Uterus (tissue), 4 donors: ENCODE data around the gene BCAS3. TPM values are rescaled to one million over a fixed set of nuclear protein-coding genes. Genes with fewer than 3 reads are reported as not detected.

ENCODE experiments used
- DNase-seq, 2 donors: peaks; one replicate each; pipeline ENCODE4 v3.0.0-alpha.2; 2019 to 2020
- H3K27ac ChIP-seq, 2 donors: fragments of 200-600 bp; sonication (generic); 1 replicate in 1 of 2; 2 replicates in 1 of 2; pipeline ENCODE4 v1.5.1; 2016 to 2018
- H3K27me3 ChIP-seq, 2 donors: fragments of 200-600 bp; sonication (generic); one replicate each; pipeline ENCODE4 v1.5.1; 2018 to 2019; ENCODE audit warnings: control low read depth in 1 of 2
- H3K36me3 ChIP-seq, 2 donors: fragments of 200-600 bp; sonication (generic); one replicate each; pipeline ENCODE4 v1.5.1; 2019; ENCODE audit warnings: control low read depth in 1 of 2
- H3K4me1 ChIP-seq, 2 donors: fragments of 200-600 bp; sonication (generic); one replicate each; pipeline ENCODE4 v1.5.1; 2018 to 2019; ENCODE audit warnings: control low read depth in 1 of 2
- H3K4me3 ChIP-seq, 2 donors: fragments of 200-600 bp; sonication (generic); 1 replicate in 1 of 2; 2 replicates in 1 of 2; pipeline ENCODE4 v1.5.1; 2018 to 2019; ENCODE audit warnings: mild to moderate bottlenecking in 1 of 2
- H3K9me3 ChIP-seq, 2 donors: fragments of 200-600 bp; sonication (generic); one replicate each; pipeline ENCODE4 v1.5.1; 2019; ENCODE audit warnings: control low read depth in 1 of 2
- POLR2A ChIP-seq, 2 donors: fragments of 450-650 bp; IDR thresholded peaks; one replicate each; pipeline ENCODE4 v1.6.1; 2016; ENCODE audit warnings: antibody characterized with exemption in 2 of 2, mild to moderate bottlenecking in 1 of 2, moderate library complexity in 1 of 2
- intact Hi-C: fragments of 100-400 bp; cut with DNase I; formaldehyde crosslinking; loops from one replicate; pipeline ENCODE4 v1.15.1; 2023; ENCODE audit warnings: low total_unique reads
- total RNA-seq, 4 donors: library from RNA; depleted of rRNA in 3 of 4; stranded (reverse); fragments of >200 nt in 3 of 4; gene quantifications; one replicate each; pipeline versions ENCODE4 v1.1.0 to v1.2.4, GENCODE V29; 2014 to 2023
- TF ChIP-seq, protein P1 (sequence below), 4 experiments: fragments of 200-600 bp in 2 of 4; fragments of 450-650 bp in 2 of 4; sonication (generic) in 2 of 4; IDR thresholded peaks; one replicate each; pipeline ENCODE4 v1.5.1; 2016 to 2019; ENCODE audit warnings: antibody characterized with exemption in 4 of 4, mild to moderate bottlenecking in 2 of 4, moderate library complexity in 1 of 4
- donor health status: DM: yes; HTN: yes; CAD: no.

The BCAS3 gene
- total RNA-seq, 4 donors from 2014 or later: 42.6 to 147 (median 83.7) TPM

DNA sequence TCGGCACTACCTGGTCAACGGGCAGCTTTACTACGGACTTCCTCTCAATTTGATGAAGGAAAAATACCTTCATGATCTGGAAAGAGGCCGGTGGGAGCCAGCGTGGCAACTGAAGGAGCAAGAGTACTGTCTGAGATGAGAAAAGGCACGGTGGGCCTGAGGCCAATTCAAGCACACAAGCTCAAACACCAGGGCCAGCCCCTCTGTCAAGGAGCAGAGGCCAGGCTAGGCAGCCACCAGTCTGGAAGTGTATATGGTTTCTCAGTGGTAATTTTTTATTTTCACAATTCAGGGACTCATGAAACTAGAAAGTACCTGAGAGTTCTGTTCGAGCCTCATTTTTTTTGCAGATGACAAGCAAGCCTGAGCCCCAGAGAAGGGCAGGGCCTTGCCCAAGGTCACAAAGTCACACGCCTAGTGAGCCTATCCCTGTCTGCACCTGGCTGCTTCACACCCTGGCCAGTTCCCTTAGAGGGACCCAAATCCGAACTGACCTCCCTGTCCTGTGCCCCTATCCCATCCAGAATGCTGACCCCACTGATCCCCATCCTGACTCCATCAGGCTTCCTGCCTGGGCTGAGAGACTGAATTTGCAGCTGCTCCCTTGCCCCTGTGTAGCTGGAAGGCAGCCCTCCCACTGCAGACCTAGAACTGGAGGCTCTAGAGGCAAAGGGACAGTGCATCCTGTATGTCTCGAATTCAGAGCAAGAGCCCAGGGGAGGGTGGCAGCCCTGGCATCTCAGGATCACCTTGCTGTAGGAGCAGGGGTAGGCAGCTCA, 717.2 kb downstream of the BCAS3 start:
- no peaks in the 10 kb centered on the region for H3K9me3 ChIP-seq
- intact Hi-C loops: loop anchor here (10.0 kb wide), 1 partner anchor 390 kb away; no protein-coding TSS in a partner anchor
- H3K27me3 ChIP-seq: peaks cover 0 to 10% of the 10 kb centered on the region in 2 donors
- no peaks in the 10 kb centered on the region for H3K36me3 ChIP-seq
- no peak overlapping the region for H3K4me3 ChIP-seq
- TF ChIP-seq POLR2A (IDR thresholded peaks at IDR 0.05): no peak
- TF ChIP-seq, protein P1, sequence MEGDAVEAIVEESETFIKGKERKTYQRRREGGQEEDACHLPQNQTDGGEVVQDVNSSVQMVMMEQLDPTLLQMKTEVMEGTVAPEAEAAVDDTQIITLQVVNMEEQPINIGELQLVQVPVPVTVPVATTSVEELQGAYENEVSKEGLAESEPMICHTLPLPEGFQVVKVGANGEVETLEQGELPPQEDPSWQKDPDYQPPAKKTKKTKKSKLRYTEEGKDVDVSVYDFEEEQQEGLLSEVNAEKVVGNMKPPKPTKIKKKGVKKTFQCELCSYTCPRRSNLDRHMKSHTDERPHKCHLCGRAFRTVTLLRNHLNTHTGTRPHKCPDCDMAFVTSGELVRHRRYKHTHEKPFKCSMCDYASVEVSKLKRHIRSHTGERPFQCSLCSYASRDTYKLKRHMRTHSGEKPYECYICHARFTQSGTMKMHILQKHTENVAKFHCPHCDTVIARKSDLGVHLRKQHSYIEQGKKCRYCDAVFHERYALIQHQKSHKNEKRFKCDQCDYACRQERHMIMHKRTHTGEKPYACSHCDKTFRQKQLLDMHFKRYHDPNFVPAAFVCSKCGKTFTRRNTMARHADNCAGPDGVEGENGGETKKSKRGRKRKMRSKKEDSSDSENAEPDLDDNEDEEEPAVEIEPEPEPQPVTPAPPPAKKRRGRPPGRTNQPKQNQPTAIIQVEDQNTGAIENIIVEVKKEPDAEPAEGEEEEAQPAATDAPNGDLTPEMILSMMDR (IDR thresholded peaks at IDR 0.05): no peak
- peak overlapping the region; percentile 46 to 83 for H3K27ac ChIP-seq
- H3K4me1 ChIP-seq: peaks cover 0 to 9% of the 10 kb centered on the region in 2 donors
- no peak for DNase-seq

DNA sequence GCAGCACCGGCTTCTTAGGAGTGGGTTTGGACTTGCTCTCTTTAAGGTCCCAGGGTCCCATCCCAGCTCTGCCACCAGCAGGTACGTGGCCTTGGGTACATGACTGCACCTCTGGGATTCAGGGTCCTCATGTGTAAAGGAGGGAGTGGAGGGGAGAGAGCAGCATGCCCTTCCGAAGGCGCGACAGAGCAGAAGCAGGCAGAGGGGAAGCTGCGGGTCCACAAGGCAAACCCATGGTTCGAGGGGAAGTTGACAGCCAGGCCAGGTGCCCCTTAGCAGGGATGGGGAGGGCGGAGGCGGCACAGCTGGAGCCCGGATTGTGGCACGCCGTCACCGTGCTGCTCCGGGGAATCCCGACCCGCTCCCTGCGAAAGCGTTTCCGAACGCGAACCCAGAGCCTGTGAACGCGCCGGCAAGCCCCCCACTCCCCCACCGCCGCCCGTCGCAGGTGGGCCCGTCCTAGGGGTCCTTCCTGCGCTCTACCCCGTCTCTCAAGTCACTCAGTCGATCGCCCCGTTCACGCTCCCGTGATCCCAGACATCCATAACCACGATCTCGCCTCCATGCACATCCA, 717.8 kb downstream of the BCAS3 start:
- H3K27me3 ChIP-seq: peaks cover 0 to 10% of the 10 kb centered on the region in 2 donors
- H3K4me3 ChIP-seq: no peak overlapping the region
- no peak for TF ChIP-seq POLR2A (IDR thresholded peaks at IDR 0.05)
- TF ChIP-seq, protein P1 (IDR thresholded peaks at IDR 0.05): no peak

DNA sequence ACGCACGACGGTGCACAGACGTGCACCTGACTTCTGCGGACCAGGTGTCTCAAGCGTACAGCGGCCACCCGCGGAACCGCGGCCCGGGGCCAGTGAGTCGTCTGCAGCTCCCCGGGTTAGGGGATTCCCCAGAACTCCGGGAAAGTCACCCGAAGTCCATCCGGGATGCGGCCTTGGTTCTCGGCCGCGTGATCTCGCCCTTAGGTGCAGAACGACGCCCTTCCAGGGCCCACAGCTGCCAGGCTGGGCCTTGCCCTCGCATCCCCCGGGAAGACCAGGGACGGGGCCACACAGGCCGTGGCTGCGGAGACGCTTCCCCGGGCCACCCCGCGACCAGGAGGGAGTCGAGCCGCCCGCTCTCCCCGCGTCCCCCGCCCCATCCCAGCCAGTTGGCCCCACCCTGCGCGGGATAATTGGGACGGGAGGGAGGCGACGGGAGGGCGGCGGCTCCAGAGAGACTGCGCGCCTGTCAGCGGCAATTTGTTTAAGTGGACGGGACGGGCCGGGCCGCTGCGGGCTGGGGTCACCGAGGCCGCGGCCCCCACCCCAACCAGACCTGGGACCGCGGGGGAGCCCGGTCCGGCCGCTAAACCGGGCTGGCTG, 718.4 kb downstream of the BCAS3 start:
- no peak for DNase-seq
- intact Hi-C loops: loop anchor here (10.0 kb wide), 1 partner anchor 391 kb away; no protein-coding TSS in a partner anchor
- Histone ChIP-seq H3K36me3 (no peaks in the 10 kb centered on the region), H3K4me3 (peak overlapping the region in 1 of 2 donors; percentile 45), H3K4me1 (peaks cover 0 to 7% of the 10 kb centered on the region in 2 donors), H3K9me3 (no peaks in the 10 kb centered on the region), H3K27me3 (peaks cover 0 to 10% of the 10 kb centered on the region in 2 donors), H3K27ac (peak overlapping the region; percentile 83 to 91)
- TF ChIP-seq POLR2A (IDR thresholded peaks at IDR 0.05): no peak
- TF ChIP-seq, protein P1 (IDR thresholded peaks at IDR 0.05): no peak

More for the DNA sequence above, 717.8 kb downstream of the BCAS3 start:
- no peaks in the 10 kb centered on the region for H3K9me3 ChIP-seq
- intact Hi-C loops: loop anchor here (10.0 kb wide), 1 partner anchor 391 kb away; no protein-coding TSS in a partner anchor
- H3K36me3 ChIP-seq: no peaks in the 10 kb centered on the region
- DNase-seq: no peak
- H3K4me1 ChIP-seq: peaks cover 0 to 7% of the 10 kb centered on the region in 2 donors
- peak overlapping the region; percentile 83 to 91 for H3K27ac ChIP-seq

DNA sequence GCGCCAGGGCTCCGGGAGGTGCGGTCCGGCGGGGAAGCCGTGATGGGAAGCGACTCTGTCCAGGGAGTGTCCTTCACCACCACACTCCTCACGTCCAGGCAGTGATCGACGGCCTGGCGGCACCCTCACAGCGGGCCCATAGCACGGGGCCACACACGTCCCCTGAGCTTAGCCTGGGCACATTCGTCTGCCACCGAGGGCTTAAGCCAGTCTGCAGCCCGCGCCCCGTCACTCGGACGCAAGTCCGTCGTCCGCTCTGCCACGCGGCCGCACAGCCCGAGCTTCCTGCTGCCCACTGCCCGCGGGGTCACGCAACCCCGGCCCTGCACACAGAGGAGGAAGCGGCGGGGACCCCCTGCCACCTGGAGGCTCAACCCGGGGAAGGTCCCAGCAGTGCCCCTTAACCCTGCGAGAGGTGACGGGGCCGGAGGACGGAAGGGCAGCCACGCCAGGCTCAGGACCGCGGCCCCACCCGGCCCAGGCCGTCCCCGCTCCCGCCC, 719.0 kb downstream of the BCAS3 start:
- intact Hi-C loops: loop anchor here (10.0 kb wide), 1 partner anchor 392 kb away; no protein-coding TSS in a partner anchor
- Histone ChIP-seq H3K27me3 (peaks cover 0 to 10% of the 10 kb centered on the region in 2 donors), H3K4me3 (peak overlapping the region; percentile 41 to 45), H3K4me1 (peaks cover 0 to 7% of the 10 kb centered on the region in 2 donors), H3K27ac (peak overlapping the region; percentile 83 to 91), H3K36me3 (no peaks in the 10 kb centered on the region), H3K9me3 (no peaks in the 10 kb centered on the region)
- TF ChIP-seq POLR2A (IDR thresholded peaks at IDR 0.05): no peak
- TF ChIP-seq, protein P1 (IDR thresholded peaks at IDR 0.05): no peak
- no peak for DNase-seq
